NT2/D1 (cell line): Measurements from ENCODE around the gene NKAIN2.

Source experiments
- DNase-seq: peaks from one replicate; pipeline ENCODE4 v3.0.0-alpha.2; 2011; ENCODE audit warnings: low read depth, low spot score
- H3K27me3 ChIP-seq: 2 replicates; pipeline ENCODE4 v1.6.0; 2011; ENCODE audit warnings: mild to moderate bottlenecking; ENCODE audit not compliant: insufficient read length, insufficient read depth
- H3K36me3 ChIP-seq: 2 replicates; pipeline ENCODE4 v1.6.1; 2011; ENCODE audit warnings: mild to moderate bottlenecking, low read length, mixed read lengths; ENCODE audit not compliant: insufficient read depth, insufficient read length
- H3K4me1 ChIP-seq: 2 replicates; pipeline ENCODE4 v1.5.1; 2011; ENCODE audit not compliant: insufficient read depth, insufficient read length
- H3K4me3 ChIP-seq: 2 replicates; pipeline ENCODE4 v1.5.1; 2011; ENCODE audit warnings: low read depth; ENCODE audit not compliant: insufficient read length
- H3K9ac ChIP-seq: 2 replicates; pipeline ENCODE4 v1.6.0; 2011; ENCODE audit warnings: low read depth; ENCODE audit not compliant: insufficient read length
- H3K9me3 ChIP-seq: 2 replicates; pipeline ENCODE4 v1.5.1; 2011; ENCODE audit warnings: mild to moderate bottlenecking, low read length; ENCODE audit not compliant: insufficient read depth
- SUZ12 ChIP-seq: IDR thresholded peaks from 2 replicates; pipeline ENCODE4 v1.6.1; 2011; ENCODE audit not compliant: insufficient read length, insufficient read depth; ENCODE audit errors: extremely low read depth
- YY1 ChIP-seq: IDR thresholded peaks from 2 replicates; pipeline ENCODE4 v1.6.1; 2011; ENCODE audit not compliant: insufficient read length, insufficient read depth
- ZNF274 ChIP-seq: IDR thresholded peaks from 2 replicates; pipeline ENCODE4 v1.6.1; 2011; ENCODE audit warnings: mild to moderate bottlenecking, low read depth, low read length

NKAIN2 gene

GRCh38 chr6:124772733-124773319 lies 969.2 kb downstream of the NKAIN2 start:
- no peak overlapping the region for H3K4me3 ChIP-seq
- H3K27me3 ChIP-seq: no peaks in the 10 kb centered on the region
- no peak for TF ChIP-seq ZNF274
- no peak for TF ChIP-seq SUZ12
- TF ChIP-seq YY1: no peak
- no peaks in the 10 kb centered on the region for H3K9me3 ChIP-seq
- no peaks in the 10 kb centered on the region for H3K4me1 ChIP-seq
- no peaks in the 10 kb centered on the region for H3K36me3 ChIP-seq
- H3K9ac ChIP-seq: no peak overlapping the region
- no peak for DNase-seq

GRCh38 chr6:124775121-124775520 lies 971.5 kb downstream of the NKAIN2 start:
- Histone ChIP-seq H3K9me3 (no peaks in the 10 kb centered on the region), H3K4me1 (no peaks in the 10 kb centered on the region), H3K36me3 (no peaks in the 10 kb centered on the region), H3K27me3 (no peaks in the 10 kb centered on the region), H3K9ac (no peak overlapping the region), H3K4me3 (no peak overlapping the region)
- DNase-seq: no peak
- TF ChIP-seq ZNF274 (no peak), YY1 (no peak), SUZ12 (no peak)

GRCh38 chr6:124777863-124778262 lies 974.2 kb downstream of the NKAIN2 start:
- Histone ChIP-seq H3K9me3 (no peaks in the 10 kb centered on the region), H3K4me3 (no peak overlapping the region), H3K9ac (no peak overlapping the region), H3K4me1 (no peaks in the 10 kb centered on the region), H3K36me3 (no peaks in the 10 kb centered on the region), H3K27me3 (no peaks in the 10 kb centered on the region)
- no peak for TF ChIP-seq SUZ12
- no peak for TF ChIP-seq ZNF274
- TF ChIP-seq YY1: no peak
- DNase-seq: no peak

DNA sequence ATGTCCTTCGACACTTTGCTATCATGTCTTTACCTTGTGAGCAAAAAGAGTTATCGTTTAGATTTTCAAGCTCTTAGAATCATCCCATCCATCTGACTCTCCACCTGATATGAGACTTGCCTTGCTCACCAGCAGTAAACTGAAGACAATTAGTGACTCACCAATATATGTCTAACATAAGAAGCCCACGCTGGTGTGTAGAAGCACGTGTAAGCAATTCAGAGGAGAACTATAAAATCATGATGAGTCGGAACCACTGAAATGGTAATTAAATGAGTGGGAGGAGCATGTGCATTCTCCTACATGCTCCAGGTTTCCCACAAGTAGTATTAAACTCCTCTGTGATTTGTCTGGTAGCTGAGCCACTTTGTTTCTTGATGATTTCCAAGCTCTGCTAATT lies 977.0 kb downstream of the NKAIN2 start:
- DNase-seq: no peak
- H3K27me3 ChIP-seq: no peaks in the 10 kb centered on the region
- no peak for TF ChIP-seq ZNF274
- TF ChIP-seq SUZ12: no peak
- TF ChIP-seq YY1: no peak

GRCh38 chr6:124783344-124783743 lies 979.7 kb downstream of the NKAIN2 start:
- Histone ChIP-seq H3K9me3 (no peaks in the 10 kb centered on the region), H3K27me3 (no peaks in the 10 kb centered on the region), H3K4me1 (no peaks in the 10 kb centered on the region), H3K4me3 (no peak overlapping the region), H3K36me3 (no peaks in the 10 kb centered on the region), H3K9ac (no peak overlapping the region)
- no peak for TF ChIP-seq YY1
- TF ChIP-seq ZNF274: no peak
- no peak for TF ChIP-seq SUZ12
- DNase-seq: no peak

More for the DNA sequence above, 977.0 kb downstream of the NKAIN2 start:
- no peak overlapping the region for H3K4me3 ChIP-seq
- no peaks in the 10 kb centered on the region for H3K36me3 ChIP-seq
- H3K4me1 ChIP-seq: no peaks in the 10 kb centered on the region
- H3K9ac ChIP-seq: no peak overlapping the region
- no peaks in the 10 kb centered on the region for H3K9me3 ChIP-seq

DNA sequence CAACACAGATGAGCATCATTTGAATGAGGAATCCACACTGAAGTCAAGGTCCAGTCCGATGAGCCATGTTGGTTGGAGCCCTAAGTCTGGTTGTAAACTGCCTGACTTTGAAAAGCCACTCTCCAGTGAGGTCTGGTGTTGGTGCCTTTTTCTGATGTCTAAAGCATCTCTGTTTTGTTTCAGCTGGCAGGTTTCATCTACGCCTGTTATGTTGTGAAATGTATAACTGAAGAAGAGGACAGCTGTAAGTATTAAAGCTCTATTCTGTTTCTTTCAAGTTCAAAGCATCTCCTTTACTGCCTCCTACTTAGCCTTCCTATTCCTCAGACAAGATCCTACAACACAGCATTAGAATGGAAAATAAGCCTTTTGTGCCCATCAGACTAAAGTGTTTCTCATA lies 987.5 kb downstream of the NKAIN2 start:
- TF ChIP-seq YY1 (no peak), SUZ12 (no peak), ZNF274 (no peak)
- H3K4me3 ChIP-seq: no peak overlapping the region
- H3K9ac ChIP-seq: no peak overlapping the region
- no peak for DNase-seq
- H3K4me1 ChIP-seq: no peaks in the 10 kb centered on the region
- no peaks in the 10 kb centered on the region for H3K9me3 ChIP-seq
- H3K36me3 ChIP-seq: no peaks in the 10 kb centered on the region
- H3K27me3 ChIP-seq: no peaks in the 10 kb centered on the region

DNA sequence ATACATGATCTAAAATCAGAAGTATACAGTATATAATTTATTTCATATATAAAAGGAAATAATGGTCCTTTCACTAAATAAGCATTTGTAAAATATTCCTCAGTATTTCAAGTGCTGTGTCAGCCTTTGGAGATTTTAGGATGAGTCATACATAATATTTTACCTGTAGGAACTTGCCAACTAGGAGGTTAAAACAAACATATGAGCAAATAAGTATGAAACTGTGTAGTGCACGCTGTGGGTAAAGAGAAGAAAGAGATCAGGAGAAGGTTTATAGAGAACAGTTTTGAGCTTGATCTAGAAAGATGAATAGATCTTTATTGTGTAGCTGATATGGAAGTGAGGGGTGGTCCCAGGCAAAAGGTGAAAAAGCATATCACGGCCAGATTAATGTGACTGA lies 988.7 kb downstream of the NKAIN2 start:
- TF ChIP-seq SUZ12: no peak
- no peak for TF ChIP-seq YY1
- no peak for TF ChIP-seq ZNF274
- Histone ChIP-seq H3K9me3 (no peaks in the 10 kb centered on the region), H3K9ac (no peak overlapping the region), H3K36me3 (no peaks in the 10 kb centered on the region), H3K4me3 (no peak overlapping the region), H3K4me1 (no peaks in the 10 kb centered on the region), H3K27me3 (no peaks in the 10 kb centered on the region)
- DNase-seq: no peak
